Suppressor macrophage (primary cell): Measurements from ENCODE around the gene FOXP1.

Experiments used
- DNase-seq, 4 experiments: peaks; one replicate each; pipeline ENCODE4 v3.0.0-alpha.2; 2020 to 2022

Gene FOXP1

DNA sequence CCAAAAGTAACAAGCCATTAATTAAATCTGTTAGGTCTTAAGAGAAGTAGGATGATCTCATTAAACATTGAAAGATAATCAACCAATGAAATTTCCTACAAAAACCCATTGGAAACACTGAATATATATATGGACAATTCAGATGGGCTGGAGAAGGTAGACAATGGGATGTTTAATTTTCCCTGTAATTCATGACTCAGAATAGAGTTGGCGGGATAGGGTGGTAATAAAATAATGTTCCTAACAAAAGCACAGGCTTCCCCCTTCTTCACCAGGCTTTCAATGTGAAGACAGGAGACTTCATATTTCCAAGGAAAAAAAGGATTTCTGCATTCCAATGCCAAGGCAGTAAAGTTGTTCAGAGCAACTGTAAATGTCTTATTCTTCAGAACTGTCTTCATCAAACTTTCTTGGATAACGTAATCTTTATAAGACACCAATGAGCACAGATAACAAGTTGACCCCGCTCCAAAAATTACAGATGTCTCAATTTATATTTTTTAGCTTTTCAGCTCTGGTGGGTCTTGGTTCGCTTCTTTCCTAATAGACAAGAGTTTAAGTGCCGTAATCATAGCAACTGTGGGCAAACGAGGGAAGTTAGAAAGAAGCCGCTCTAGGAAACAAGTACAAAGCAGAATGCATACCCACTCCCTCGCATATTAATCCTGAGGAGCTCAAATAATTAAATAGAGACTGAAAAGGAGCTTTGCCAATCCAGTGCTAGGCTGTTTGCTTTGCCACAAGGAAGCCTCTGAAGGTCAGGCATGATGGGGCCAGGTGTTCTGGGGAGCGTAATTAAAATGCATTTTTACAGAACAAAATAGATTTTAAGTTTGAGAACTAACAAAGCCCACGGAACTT lies 377.0 kb downstream of the FOXP1 start:
- no peak for DNase-seq

DNA sequence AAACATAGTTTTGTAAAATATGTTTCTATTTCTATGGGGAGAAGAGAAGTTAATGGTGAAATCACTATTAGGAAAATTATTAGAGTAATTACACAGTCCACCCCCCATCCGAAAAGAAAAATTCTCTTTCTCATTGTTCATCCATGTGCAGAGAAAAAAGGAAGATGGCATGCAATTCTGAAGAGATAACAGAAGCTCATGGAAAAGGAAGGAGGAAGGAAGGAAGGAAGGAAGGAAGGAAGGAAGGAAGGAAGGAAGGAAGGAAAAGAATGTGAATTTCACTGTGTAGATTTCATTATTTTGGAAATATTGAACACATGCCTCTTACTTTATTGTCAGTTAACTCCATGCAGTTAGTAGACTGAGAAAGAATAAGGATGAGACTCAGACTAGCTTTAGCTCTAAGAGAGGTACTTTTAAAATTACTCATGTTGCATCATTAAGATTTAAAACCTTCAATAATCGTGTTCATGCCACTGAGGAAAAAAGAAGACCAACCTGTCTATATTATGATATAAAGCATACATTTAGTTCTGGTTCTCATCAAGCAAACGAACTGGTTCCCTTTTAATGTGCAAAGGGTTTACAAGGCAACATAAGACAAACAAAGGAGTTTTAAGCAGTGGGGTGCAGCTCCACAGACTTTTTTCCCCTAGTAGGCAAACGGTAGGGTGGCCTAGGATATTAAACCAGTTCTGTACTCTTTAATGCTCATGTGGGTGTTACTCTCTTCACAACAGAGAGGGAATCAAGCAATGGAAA lies 379.6 kb downstream of the FOXP1 start:
- no peak for DNase-seq

DNA sequence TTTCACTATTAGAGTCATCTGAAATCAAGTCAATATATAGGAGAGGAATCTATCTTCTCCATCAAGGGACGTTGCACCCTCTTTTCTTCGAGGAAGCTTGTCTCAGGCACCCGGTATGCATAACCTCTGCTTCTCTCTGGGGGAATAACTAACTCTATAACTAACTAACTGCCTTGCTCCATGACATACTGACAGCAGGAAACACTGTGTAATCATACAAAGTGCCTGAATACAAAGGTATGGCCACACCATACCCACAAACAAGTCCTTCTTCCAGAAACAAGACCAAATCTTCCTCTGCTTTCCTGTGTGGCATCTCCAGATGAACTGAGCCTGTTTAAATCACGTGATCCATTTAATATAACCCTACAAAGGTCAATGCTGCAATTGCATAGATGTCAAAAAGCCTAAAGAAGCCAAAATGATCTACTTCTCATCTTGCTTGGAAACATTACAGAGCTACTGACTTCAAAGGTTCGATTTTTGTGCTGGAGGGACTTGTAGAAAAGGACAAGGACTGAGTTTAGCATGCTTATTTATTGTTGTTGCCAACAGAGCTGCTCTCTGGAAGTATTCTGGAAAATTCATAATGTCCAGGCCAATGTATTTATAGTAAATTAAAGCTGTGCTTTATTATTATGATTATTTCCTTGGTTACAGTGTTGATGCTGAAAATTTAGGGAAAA lies 380.5 kb downstream of the FOXP1 start:
- DNase-seq, result no peak

DNA sequence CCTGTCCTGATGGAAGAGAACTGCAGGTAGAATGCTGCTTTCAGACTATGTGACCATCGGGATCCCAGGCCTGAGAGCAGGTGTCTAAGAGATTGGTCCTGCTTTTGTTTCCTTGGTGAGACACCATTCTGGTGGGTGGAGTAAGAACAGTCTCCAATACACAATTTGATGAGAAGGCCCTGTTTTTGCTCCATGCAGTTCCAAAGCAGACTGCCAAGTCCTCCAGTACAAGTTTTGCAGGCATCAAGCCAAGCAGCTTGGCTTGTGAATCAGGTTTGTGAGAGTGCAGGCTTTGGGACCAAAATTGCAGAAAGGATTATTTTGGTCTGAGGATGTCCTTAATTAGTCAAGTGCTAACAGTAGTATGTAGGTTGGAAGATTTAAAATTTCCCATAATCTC lies 381.6 kb downstream of the FOXP1 start:
- DNase-seq, result no peak

DNA sequence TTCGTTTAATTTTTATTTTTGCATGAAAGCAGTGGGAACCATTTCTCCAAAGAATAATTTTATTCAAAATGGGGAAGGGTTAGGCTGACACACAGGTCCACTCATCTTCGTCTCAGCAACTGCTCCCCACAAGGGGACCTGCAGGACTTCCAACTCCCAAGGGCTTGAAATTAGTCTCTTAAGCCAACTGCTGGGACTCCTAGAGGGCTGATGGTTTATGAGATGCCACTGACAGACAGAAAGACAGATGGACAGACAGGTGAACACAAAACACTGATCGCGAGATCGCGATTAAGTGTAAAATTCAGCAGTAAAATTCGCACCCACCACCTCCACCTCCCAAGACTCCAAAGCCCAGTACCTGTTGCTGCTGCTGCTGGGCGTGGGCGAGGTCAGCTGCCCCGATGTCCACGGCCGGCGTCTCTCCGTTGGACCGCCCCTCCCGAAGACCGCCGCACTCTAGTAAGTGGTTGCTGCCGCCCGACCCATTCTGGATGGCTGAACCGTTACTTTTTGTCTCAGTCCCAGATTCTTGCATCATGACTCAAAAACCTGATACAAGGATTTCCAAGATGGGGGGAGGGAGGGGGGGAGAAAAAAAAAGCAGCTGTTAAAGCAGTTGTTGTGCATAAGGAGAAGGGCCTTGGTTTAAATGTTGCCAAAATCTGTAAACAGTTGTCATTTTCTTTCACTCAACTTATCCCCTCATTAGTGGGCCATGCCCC lies 385.5 kb downstream of the FOXP1 start:
- DNase-seq, result no peak

DNA sequence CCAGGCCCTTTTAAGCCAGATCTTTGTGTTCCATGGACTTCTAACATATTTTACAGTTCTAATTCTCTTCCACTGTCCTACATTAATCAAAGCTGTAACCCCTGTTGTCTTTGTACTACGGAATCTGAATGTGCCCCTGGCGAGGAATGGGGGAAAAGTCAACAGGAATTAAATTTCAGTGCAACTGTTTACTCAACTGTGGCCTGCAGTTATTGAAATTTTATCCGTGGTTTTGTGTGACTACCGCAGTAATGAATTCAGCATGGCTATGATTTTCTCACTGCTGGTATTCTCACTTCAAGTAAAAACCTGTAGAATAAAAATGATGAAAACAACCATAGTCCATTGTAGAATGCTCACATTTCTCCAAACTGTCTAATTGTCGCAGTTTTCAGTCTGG lies 388.0 kb downstream of the FOXP1 start:
- DNase-seq, result no peak

DNA sequence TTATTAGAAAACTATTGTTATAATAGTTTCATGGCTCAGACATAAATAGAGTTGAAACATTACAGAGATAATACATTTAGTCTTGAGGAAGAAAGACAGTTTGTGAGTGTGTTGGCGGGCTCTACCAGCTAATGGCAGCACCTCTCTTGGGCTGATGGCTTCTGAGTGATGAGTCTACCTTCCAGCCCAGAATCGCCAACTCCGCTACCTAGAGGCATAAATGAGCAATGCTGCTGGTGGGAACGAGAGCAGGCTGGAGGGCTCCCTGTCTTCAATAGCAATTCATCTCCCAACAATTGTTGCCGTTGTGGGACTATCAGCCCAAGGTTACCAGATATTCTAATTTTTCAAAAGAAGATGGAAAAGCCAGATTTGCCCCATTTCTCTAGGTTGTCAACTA lies 388.7 kb downstream of the FOXP1 start:
- DNase-seq, result no peak

DNA sequence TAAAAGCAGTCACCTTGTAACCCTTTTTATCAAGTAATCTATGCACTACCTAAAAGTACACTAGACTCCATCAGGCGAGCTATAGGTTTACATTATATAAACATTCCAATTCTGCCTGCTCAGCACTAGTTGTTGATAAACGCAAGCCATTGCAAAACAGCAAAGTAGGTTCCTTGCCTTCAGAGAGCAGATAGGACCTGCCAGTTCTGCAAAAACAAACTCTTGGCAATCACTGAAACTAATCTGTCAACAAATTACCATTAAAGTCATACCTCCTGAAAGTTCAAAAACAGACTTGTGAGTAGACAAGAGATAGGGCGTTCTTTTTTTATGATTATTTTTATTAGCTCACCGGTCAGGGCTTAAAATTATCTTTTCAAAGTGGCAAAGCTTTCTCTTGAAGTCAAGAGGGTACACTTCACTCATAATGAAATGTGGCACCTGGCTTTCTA lies 392.5 kb downstream of the FOXP1 start:
- no peak for DNase-seq

DNA sequence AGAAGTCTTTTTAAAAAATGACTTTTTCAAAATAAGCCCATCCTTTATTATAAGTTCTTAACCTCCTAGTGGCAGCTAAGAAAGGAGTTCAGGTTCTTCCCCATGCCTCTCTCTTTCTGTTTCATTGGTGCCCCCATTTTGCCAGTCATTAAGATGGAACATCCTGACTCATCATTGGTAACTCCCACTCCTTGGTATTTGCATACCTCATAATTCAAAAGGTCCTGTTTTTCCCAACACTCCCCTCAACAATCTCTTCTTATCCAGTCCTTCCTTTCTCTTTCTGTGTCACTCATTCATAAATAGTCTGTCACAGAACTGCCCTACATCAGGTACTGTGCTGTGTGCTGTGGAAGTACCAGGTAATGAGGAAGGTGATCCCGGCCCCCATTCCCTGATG lies 394.0 kb downstream of the FOXP1 start:
- peak in 2 of 4 experiments; percentile 6 to 24 for DNase-seq

DNA sequence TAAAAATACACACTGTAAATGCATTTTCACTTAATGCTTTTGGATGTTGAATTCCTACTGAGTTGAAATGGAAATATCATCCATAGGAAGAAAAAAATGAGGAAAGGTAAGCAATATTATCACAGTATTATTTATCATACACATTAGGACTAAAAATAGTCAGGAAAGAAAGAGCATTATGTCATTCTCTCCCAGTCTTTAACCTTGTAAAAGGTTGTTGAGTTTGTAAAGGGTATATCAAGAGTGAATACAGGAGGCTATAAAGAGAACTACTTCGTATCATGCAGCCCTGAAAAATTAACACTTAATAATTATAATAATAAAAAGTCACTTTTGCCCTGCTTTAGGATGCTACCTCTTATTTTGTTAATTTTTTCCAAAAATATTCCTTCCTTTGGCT lies 395.8 kb downstream of the FOXP1 start:
- no peak for DNase-seq

DNA sequence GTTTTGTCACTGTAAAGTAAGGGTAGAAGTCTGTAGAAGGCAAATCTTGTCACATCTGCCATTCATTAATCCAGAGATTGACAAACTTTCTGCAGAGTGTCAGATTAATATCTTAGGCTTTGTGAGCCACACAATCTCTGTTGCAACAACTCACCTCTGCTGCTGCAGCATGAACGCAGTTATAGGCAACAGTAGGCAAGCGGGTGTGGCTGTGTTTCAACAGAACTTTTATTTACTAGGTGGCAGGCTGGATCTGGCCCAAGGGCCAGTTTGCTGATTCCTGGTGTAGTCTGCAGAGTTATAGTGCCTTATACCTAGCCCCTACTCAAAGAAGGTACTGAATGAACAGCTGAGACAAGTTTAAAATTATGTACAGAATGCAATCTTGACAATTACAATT lies 396.7 kb downstream of the FOXP1 start:
- no peak for DNase-seq

DNA sequence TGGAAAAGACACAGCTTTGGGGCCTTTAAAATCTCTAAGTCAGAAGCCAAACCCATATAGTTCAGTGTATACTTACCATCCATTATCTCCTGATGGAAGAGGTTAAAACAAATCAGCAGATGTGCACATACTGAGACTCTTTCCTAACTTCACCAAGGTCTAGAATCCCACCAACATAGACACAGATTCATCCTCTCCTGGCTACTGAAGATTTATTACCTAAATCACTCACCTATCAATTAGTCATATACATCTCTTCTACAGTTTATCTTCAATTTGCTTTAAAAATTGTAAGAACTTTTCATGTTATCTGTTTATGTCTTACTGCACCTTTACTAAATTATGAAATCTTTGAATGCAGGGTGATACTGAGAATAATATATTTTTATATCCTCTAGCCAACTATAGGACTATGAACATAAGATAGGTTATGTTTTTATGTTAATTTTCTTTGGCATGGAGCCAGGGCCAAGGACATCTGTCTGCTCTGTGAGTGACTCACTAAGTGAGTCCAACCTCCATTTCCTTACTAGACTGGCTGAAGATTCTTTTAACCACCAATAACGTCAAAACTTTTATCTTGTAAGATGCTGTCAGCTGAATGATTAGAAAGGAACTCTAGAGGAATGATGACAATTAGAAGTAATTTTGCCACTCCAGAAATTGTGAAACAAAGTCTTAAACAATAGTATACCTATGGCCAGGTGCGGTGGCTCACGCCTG lies 397.6 kb downstream of the FOXP1 start:
- DNase-seq, result peak in 2 of 4 experiments; percentile 6 to 11

DNA sequence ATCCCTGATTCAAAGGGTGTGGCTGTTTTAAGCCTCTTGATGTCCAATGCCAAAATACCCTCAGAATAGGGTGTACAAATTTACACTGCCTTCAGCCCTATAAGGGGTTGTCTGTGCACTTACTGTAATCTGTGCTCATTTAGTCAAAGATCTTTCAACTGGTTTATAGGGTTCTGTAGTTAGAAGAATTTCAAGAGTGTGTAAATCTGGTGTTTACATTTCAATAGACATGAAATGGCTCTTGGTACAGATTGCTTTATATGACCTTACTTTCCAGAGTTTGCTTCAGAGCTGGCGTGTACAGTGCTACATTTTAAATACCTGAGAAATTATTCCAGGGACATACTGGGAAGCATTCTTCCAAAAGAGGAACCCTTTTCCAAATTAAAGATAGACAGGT lies 399.3 kb downstream of the FOXP1 start:
- no peak for DNase-seq

DNA sequence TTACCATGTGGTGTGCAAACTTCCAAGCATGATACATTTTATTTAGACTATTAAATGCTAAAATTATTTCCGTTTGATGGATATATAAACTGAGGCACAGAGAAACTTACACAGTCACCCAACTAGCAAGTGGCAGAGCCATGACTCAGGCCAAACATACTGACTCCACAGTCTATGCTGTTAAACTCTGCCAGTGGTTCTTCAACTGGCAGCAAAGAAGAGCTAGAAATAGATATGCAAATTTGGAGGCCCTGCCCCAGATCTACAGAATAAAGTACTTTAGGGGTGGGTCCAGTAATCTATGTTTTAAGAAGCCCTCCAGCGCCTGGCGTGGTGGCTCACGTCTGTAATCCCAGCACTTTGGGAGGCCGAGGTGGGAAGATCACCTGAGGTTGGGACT lies 400.0 kb downstream of the FOXP1 start:
- no peak for DNase-seq

DNA sequence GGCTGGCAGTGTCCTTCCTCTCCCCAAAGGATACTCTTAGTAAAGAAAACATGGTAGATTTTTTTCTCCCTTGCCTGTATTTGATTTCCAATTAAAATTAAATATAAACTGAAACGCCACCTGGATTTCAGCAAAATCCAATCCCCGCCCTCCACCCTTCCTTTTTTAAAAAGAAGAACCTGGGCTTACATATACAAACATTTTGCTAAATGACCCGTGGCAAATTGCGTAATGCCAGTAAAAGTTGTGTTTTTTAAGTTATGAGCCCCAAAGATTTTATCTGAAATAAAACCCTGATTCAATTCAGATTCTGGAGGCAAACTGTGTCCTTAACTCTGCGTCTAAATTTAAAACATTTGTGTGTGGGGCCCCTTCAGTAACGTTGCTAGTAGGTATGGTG lies 403.0 kb downstream of the FOXP1 start:
- peak; percentile 17 to 57 (median 43) for DNase-seq

DNA sequence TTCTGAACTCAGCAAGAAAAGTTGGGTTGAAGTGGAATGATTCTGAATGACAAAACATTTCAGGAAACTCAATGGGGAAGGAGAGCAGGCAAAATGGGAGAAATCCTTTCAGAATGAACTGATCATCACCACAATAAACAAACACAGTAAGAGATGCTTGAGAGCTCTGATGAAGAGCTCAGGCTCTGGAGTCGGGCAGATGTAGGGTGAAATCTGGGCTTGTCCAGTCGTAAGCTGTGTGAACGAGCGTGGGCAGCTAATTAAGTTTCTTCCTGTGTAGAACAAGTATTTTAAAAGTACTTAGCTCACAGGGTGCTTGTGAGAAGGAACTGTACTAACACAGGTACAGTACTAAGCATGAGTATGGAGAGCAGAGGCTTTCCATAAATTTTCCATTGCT lies 406.2 kb downstream of the FOXP1 start:
- no peak for DNase-seq

DNA sequence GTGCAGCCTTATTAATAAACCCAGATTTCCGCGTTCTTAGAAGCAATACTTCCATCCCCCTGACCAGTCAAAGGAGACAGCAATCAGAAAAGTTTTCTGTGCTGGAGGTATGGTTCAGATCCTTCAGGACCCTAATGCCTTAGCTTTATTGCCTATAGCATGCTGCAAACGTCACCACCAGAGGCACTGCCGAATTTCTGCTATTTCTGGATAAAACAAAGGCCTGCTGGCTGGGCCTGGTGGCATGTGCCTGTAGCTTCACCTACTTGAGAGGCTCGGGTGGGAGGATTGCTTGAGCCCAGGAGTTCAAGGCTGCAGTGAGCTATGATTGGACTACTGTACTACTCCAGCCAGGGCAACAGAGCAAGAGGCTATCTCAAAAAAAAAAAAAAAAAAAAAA lies 407.2 kb downstream of the FOXP1 start:
- no peak for DNase-seq

DNA sequence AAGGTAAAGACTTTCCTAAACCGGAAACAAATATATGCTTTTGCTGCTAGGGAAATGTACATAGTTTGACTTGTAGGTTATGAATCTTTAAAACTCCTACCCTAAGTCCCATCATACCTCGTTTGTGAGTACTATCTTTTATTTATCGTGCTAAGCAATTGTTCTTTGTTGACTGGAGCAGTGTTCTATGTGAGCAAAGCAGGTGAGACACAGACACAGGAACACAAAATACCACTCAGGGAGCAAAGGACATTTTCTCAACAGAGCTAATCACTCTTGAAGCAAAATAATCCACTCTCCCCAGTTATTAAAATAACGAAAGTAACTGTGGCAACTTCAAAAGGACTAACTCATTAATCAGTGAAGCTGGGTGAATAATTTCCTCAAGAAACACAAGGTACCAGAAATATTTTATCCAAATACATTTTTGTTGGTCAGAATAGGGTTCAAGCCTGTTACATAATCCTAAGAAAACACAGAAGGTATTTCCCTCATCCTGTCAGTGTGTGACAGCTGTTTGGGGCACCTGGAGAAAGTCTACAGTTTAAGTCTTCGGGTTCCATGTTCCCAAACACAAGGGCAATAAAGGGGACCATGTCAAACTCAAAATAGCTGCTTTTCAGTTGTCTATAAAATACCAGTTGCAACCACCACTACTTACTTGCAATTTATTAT lies 407.7 kb downstream of the FOXP1 start:
- no peak for DNase-seq

DNA sequence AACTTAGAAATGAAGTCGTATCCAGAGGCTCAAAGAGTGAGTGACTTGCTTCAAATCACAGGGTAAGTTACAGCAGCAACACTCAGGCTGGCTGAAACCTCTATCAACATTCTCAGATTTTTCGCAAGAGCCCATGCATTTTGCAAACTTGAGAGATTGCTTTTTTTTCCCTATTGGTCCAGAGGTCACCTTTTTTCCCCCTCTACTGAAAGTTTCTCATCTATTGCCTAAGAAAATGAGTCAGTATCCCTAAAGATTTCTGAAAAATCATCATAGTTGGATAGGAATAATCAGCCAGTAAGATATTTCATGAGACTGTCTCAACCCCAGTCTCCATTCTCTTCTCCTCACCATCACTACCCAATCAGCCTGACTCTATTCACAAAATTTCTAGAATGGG lies 410.6 kb downstream of the FOXP1 start:
- peak; percentile 18 to 65 (median 60) for DNase-seq

DNA sequence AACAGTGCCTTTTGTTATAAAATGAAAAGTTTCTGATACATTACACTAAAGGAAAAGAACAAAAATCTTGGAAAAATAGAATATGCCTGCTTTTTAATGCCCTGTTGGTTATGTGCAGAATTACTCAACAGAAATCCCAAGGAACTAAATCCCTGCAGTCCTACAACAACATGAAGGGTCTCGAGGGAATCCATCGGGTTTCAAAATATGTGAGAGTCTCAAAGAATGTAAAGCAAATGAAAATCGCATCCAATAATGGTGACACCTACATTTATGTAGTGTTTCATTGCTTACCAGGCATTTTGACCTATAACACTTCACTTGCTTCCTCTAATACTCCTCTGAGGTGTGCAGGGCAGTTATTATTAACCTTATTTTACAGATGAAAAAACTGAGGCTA lies 411.3 kb downstream of the FOXP1 start:
- no peak for DNase-seq

DNA sequence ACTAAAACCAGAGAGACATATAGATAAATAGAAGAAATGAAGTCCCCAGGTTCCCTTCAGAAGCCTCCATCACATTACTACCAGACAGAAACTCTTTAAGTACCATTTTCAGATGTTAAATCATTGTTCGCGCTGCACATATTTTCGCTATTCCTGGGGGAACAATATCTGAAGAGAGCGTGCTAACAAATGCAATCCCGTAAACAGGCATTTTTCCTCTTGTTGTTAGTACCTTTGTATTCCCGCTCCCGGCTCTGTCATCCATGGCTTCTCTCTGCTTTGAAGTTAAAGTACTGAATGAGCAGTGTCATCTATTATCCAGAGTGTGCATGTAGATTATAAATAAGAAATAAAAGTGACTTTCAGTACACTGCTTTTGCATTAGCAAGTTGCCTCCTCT lies 412.3 kb downstream of the FOXP1 start:
- DNase-seq, result no peak
